NCI-H1105 treated with DMSO at 0.1 percent for 48 hours (cell line): ENCODE data around the gene SCLT1.

Source experiments
- DNase-seq: peaks from one replicate; lab custom pipeline; 2025; lab: John Stamatoyannopoulos, UW

The SCLT1 gene

DNA sequence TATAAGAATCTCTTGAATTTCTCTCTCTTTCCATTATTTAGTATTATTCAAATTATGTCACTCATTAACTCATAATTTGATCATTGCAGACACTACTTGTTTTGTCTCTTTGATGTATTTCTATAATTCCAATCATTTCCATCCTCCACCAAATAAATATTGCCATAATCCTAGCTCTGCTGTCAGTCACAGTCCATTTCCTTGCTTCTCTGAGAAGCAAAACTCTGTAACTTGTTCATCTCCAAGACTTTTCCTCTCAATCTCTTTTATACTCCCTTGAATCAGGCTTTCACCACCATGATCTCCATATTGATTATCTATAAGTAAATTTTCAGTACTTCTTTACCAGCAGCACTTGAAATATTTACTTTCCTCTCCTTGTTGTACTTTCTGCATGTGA, 135.9 kb downstream of the SCLT1 start:
- no peak for DNase-seq

DNA sequence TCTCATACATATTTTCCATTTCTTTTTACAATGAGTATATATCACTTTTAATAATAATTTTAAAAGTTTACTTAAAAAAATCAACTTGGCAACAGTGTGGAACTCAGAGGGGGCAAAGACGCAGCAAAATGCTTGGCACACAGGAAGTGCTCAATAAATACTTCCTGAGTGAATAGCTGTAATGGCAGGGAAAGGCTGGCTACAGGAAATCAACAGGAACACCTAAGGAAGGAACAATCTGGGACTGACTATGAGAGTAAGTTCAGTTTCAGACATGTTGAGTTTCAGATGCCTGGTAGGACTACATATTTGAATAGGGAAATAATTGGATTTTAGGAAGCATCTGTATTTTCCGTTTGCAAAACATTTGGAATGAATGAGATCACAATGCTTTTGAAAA, 137.6 kb downstream of the SCLT1 start:
- DNase-seq, result no peak

DNA sequence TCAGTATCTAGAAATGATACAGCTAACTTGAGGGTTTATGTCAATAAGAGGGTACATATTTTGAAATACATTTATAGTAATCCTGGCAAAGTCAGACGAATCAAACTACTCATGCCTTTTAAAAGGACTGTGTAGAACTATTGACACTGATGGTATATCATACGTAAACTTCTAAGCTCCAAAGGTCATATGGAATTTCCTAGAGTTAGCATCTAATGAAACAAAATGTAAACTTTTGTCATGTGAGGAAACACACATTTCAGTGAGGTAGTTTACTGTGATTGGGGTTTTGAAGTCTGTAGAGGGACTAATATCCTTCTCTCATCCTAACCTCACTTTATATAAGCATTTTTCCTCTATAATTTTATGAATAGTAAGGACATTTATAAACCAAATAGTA, 138.4 kb downstream of the SCLT1 start:
- no peak for DNase-seq

DNA sequence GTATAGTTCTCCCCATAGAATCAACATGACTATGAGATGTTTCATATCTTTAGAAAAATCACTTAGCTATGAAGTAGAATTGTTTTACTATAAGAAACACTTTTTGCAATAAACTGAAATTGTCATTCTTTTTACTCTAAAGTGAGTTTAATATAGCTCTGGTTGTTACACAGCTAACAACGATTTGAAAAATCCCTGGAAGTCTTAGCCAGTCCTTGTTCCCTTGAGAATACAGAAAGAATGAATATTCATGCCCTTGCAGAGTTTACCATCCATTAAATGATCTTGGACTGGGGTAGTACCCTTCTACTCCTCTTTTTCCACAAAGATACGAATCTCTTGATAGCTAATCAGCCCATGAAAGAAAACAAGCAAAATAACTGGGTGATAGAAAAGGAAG, 142.0 kb downstream of the SCLT1 start:
- no peak for DNase-seq

DNA sequence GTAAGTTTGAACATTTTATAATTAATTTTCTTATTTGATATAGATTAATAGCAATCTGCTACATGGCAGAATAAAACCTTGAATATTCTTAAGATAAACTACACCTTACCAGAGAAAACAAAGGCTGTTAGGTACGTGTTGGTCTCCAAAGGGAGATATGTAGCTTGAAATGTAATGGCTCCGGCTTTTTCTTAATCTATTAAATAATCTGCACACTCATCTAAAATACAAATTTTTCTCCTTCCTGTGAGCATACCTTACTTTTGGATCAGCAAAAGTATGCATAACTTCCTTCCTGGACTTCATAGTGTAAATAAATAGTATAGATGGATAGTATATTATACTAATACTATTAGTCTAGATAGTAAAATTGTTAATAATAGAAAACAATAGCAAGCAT, 142.5 kb downstream of the SCLT1 start:
- DNase-seq, result no peak

DNA sequence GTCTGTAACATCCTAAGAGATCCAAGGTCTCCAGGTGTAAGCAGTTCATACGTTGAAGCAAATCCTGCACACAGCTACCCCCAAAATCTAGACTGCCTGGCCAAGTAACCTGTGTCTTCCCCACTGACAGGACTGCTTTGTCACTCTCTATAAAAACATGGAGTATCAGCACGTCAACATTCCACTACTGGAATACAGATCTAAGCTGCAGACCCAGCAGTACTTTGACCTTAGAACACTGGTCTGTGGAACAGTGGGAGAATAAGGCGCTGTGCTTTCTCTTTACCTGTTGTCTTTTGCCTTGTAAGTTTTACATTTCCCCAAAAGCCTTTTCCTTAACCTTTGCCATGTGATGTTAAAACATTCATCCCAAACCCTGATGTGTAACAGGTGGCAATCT, 146.4 kb downstream of the SCLT1 start:
- no peak for DNase-seq

DNA sequence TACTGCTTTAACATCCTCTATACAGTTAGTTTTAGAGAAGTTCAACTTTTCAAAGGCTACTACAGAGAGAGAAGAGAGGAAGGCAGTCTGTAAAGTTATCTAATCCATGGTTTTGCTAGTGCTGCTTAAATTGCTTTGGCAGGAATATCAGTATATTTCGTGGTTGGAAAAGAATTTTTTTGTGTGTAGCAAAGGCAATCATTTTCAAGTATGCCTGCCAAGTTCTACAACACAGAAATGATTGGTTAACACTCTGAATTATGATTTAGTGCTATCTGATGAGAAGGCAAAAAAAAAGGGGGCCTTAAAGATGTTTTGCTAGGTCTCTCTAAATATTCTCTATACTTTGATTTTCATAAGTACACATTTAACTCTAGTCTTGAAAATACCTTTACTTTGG, 150.7 kb downstream of the SCLT1 start:
- DNase-seq, result no peak

DNA sequence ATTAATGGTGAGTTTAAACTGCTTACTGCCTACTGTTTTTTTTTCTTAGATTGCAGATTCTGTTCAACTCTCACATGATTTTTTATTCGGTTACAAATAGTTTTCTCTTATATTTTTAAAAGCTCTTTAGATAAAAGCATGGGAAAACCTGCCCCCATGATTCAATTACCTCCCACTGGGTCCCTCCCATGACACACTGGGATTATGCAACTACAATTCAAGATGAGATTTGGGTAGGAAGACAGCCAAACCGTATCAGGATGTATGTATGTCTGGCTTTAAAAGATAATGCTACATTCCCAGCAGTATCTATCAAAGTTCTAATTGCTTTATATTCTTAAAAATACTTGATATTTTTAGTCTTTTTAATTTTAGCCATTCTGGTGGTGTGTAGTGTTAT, 152.4 kb downstream of the SCLT1 start:
- DNase-seq, result no peak

DNA sequence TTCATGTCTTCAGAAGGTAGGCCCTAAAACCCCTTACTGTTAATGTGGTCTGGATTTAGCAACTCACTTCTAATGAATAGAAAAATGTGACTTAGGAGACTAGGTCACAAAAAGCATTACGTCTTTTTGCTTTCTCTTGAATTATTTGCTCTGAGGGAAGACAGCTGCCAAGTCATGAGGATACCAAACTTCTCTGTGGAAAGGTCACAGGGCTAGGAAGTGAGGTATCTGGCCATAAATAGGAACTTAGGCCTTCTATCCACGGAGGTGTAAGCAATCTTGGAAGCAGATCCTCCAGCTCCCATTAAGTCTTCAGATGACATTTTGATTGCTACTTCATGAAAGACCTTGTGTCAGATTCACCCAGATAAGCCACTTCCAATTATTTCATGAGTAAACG, 163.3 kb downstream of the SCLT1 start:
- no peak for DNase-seq

DNA sequence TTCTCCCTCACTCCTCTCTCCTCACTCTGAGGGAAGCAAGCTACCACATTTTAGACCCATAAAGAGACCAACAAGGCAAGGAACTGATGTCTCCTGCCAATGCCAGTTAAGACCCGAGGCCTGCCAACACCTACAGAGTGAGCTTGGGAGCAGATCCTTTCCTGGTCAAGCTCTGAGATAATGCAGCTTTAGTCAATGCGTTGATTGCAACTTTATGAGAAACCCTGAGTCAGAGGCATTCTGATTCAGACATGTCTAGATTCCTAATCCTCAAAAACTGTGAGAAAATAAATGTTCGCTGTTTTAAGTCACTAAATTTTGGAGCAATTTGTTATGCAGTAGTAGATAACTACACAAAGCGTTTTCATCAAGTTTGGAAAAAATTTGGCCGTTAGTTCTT, 168.4 kb downstream of the SCLT1 start:
- DNase-seq, result no peak

DNA sequence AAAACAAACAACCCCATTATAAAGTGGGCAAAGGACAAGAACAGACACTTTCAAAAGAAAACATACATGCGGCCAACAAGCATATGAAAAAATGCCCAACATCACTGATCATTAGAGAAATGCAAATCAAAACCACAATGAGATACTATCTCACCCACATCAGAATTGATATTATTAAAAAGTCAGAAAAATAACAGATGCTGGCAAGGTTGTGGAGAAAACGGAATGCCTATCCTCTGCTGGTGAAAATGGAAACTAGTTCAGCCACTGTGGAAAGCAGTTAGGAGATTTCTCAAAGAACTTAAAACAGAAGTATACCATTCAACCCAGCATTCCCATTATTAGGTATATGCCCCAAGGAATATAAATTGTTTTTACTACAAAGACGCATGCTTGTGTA, 171.4 kb downstream of the SCLT1 start:
- DNase-seq, result no peak

DNA sequence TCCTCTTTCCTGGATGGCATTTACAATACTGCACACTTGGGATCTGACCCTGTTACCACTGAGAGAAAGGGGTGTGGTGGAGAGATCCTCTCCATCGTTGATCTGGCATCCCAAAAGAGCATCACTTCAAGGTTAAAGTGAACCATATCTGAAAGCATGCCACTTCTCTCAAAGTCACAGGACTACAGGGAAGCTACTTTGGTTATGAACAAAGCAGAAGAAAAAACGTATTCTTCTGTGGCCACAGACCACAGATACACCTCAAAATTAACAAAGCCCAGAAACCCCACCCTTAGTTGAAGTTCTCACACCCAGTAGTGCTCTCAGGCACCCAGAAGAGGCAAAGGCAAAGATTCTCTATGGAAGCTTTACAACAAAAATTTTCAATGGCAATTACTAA, 175.6 kb downstream of the SCLT1 start:
- DNase-seq, result no peak

DNA sequence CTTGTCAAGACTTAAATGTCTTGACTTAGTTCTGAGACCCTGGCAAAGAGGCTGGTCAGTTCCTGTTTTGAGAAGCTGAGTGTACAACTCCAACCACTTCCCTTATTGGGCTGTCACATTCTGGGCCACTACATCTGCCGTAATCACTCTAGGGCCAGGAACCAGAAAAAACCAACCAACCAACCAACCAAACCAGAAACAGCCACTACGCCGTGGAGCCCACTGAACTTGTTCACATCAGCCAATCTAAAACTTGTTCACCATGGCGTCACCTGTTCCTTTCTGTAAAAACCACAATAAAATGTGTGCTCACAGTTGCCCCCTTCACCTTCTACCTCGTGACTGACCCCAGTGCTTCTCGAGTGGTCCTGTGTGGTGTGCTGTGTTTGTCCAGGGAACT, 176.5 kb downstream of the SCLT1 start:
- no peak for DNase-seq

DNA sequence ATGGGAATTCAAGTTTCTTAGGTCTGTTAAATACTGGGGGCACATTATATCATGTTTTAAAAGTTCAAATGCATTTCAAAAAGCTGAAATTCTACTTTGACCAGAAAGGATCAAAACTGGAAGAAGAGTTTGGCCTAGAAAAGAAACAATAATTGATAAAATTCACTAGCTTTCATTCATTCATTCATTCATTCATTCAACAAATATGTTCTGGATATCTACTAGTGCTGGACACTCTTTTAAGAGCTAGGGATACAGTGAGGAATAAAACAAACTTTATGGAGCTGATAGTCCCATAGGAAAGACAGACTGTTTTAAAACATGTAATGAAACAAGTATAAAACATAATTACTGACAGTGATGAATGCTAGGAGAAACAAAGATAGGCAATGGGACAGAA, 177.8 kb downstream of the SCLT1 start:
- DNase-seq, result no peak

DNA sequence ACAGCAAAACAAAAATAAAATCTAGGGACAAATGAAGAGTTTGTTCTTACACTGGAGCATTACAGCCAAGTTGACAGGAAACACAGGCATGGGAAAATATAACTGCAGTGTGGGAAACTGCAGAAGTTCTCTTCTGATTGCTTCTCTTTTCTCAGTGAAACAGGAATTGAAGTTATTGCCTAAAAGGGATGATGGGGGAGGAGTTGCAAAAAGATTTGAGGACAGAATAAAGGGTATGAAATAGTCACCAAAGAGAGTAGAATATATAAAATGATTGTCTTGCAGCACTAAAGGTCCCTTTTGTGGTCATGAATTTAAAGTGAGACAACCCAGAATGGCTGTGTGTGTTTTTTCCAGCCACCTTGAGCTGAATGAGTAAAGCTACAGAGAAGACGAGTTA, 180.1 kb downstream of the SCLT1 start:
- no peak for DNase-seq

DNA sequence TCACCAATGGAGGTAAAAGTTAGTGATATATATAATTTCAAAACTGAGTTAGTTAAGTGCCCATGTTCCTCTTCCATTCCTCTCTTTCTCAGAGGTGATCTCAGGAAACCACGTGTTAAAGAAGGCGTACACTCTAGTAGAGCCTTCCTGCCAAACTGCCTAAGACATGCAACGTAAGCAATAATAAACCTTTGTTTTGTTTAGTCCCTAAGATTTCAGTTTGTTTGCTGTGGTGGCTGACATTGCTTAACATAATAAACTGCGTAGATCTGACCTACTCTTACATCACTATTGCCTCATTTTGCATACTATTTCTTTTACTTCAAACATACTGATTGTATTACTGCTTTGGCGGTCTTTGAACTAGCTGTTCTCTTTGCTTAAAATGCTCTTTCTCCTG, 184.6 kb downstream of the SCLT1 start:
- DNase-seq, result no peak

DNA sequence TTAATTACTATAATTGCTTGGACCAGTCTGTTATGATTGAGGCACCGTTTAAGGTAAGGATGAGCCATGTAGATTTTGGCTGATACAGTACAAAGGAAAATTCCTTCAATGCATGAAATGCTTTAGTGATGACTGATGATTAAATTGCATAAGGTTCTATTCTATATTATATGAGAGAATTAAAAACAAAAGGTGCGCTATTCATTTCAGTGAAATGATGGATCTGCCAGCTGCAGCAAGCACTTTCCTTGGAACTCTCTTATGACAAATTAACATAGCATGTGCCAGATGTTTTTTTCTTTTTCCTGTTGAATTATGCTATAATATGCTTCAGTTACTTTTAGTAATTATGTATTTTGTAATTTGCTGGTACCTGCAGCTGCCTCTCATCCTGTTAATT, 185.4 kb downstream of the SCLT1 start:
- peak; percentile 34 for DNase-seq

DNA sequence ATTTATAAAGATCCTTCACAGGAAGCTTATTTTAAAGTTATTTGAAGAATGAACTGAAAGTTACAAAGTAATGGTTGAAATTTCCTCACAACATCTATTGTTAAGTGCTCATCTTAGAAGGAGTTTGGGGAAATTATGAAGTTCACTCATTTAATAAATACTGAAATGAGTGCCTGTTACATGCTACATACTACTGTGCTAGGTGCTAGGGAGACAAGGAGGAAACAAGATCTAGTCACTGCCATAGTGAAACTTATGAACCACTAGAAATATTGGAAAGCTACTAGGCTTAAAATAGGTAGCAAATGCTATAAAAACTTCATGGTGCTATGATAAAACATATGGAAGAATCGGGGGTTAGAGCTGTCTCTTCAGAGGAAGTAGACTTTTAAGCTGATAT, 186.8 kb downstream of the SCLT1 start:
- no peak for DNase-seq

DNA sequence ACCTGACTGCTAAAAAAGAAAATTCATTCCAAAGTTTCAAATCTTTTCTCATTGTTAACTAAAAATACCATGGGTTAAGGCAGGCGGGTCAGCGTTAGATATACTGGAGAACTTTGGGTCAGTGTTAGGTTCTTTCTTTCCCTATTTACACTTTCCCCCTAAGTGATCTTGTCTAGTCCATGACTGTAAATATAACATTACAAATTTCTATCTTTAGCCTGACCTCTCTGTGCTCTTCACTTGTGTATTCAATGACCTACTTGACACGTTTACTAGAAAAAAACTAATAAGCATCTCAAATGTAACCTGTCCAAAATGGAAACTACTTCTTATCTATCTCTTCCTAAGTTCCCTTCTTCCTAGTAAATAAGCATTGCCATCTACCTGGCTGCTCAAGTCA, 188.5 kb downstream of the SCLT1 start:
- DNase-seq, result no peak

DNA sequence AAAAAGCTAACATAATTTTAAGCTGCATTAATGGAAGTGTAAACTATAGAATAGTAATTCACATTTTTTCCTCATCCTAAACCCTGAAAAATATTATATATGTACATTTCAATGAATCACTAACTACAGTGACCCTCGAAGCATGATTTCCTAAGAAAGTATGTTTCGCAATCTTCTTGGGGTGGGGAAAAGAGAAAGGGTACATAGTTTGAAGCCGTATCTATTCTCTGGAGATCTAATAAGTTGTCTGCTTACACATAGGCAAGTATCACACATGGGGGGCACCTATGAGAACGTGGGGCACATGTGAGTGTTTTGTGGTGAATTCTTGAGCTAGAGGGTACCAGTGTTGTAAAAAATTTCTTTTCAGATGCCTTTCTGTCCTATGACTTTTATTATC, 212.7 kb downstream of the SCLT1 start:
- no peak for DNase-seq

DNA sequence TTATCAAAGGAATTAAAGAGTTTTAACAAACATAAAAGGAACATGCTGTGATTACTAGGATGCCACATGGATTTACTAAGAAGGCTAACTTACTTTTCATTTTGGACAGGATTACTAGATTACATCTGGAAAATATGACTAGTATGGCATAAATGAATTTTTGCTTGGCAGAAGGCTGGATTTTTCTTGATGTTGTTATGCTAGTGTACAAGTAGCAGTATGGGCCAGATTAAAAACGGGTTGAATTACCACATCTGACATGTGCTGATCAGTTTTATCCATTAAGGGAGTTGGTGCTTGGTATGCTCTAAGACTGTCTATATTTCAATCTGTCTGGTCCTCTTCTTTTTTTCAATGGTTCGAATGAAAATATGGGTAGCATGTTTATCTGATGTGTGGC, 213.4 kb downstream of the SCLT1 start:
- DNase-seq, result no peak

DNA sequence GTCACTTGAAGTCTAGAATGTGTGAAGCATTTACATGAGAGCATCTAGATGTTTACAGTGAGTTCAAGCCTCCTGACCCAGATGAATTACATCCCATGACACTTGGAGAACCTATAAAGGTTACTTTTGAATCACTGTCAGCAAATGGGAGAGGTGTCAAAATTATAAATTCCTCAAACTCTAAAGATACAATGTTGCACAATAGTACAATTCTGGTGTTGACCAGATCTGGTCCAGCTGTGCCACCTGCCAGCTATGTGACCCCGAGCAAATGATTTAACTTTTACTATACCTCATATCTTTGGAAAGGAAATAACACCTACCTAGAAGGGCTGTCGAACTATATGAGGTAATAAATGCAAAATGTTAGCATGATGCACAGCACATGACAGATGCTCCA, 214.1 kb downstream of the SCLT1 start:
- DNase-seq, result no peak

DNA sequence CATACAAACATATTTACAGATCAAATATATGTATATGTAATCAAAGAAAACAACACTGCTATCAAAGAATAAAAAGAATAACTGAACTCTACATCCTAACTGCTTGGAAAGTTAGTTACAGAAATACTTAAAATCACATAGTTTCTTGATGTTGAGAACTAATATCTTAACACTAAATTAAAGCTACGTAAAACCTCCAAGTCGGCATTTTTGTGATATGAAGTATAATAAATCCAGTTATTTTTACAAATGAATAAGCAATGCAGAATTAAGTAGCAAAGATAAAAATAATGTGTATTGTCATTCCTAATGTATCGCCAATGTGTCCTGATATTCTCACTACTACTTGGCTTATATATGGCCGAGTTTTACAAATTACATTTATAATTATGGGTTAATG, 215.4 kb downstream of the SCLT1 start:
- DNase-seq, result no peak

DNA sequence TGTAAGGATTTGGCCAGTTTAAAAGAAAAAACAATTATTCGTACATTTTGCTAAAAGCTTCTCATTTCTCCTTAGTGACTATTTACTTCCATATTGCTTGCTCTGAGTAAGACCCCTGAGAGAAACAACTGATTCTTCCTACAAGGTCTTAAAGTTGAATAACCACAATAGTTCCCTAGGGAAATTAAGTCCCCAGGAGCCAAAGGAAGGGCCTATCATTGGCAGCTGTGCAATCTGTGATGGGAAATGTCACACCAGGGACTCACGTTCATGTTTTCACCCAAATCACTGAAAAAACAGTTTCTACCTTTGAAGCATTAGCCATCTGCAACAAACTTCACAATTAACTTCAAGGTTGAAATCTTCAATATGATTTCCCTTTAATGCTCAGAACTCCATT, 217.1 kb downstream of the SCLT1 start:
- DNase-seq, result no peak

DNA sequence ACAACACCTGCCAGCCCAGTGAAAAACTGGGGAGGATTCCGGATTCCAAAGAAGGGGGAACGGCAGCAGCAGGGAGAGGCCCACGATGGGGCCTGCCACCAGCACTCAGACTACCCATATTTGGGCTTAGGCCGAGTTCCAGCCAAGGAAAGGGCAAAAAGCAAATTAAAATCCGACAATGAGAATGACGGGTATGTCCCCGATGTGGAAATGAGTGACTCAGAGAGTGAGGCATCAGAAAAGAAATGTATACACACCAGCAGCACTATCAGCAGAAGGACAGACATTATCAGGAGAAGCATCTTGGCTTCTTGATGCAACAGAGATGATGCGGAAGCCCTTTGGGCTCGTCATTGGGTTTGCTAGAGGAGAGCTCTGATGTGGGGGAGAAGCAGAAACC, 221.4 kb downstream of the SCLT1 start:
- no peak for DNase-seq
